IMR-90 (cell line): ENCODE measurements around the gene CRYBA4. TPM values are rescaled to one million over a fixed set of nuclear protein-coding genes. Genes with fewer than 3 reads are reported as not detected.

Experiments
- ATAC-seq: fragments of 200-7000 bp; cut with Tn5 transposase; 2 replicates; pipeline ENCODE4 v1.9.1; 2020; ENCODE audit warnings: low read depth, mild to moderate bottlenecking, moderate library complexity
- BruUV-seq: library from RNA; stranded (reverse); fragments of 400-500 nt; replicated peaks from 2 replicates; lab custom pipeline; 2021; lab: Mats Ljungman, UMichigan
- CTCF ChIA-PET: fragments of 300-600 bp; formaldehyde crosslinking; extraction: SDS; loops from one replicate; lab custom pipeline; 2021; ENCODE audit warnings: antibody characterized with exemption; lab: Yijun Ruan, JAX
- POLR2A ChIA-PET: fragments of 300-600 bp; sonication (Branson Sonifier 250); formaldehyde crosslinking; loops from one replicate; lab custom pipeline; 2022; ENCODE audit warnings: antibody characterized with exemption; ENCODE audit not compliant: unreplicated experiment; lab: Charles Lee
- DNase-seq: peaks from one replicate; pipeline ENCODE4 v3.0.0; 2013
- H2AFZ ChIP-seq: replicated peaks from 2 replicates; pipeline ENCODE3; 2013; ENCODE audit warnings: low read length, mild to moderate bottlenecking; ENCODE audit not compliant: poor library complexity
- H2AK5ac ChIP-seq: 2 replicates; pipeline ENCODE4 v1.6.1; 2013; ENCODE audit warnings: low read depth, low read length, inconsistent platforms
- H2AK9ac ChIP-seq: replicated peaks from 2 replicates; pipeline ENCODE3; 2013; ENCODE audit warnings: mild to moderate bottlenecking, low read depth, low read length, moderate library complexity; ENCODE audit not compliant: poor library complexity
- H2BK120ac ChIP-seq: 2 replicates; pipeline ENCODE4 v1.6.1; 2013; ENCODE audit warnings: low read depth, low read length, inconsistent platforms
- H2BK15ac ChIP-seq: 3 replicates; pipeline ENCODE4 v1.6.1; 2013; ENCODE audit warnings: low read depth, low read length, inconsistent platforms
- H2BK20ac ChIP-seq: 2 replicates; pipeline ENCODE4 v1.6.1; 2013; ENCODE audit warnings: low read depth, mild to moderate bottlenecking, inconsistent platforms, low read length, moderate library complexity
- H2BK5ac ChIP-seq: 2 replicates; pipeline ENCODE4 v1.6.1; 2013; ENCODE audit warnings: mild to moderate bottlenecking, low read depth, low read length, inconsistent platforms; ENCODE audit not compliant: poor library complexity, severe bottlenecking
- H3K14ac ChIP-seq: replicated peaks from 2 replicates; pipeline ENCODE4 v1.6.1; 2013; ENCODE audit warnings: low read depth, low read length, inconsistent platforms
- H3K18ac ChIP-seq: 2 replicates; pipeline ENCODE4 v1.6.1; 2013; ENCODE audit warnings: low read depth, low read length, control low read depth
- H3K23ac ChIP-seq: 2 replicates; pipeline ENCODE4 v1.6.1; 2013; ENCODE audit warnings: low read depth, low read length, inconsistent platforms
- H3K27ac ChIP-seq: 2 replicates; pipeline ENCODE4 v1.5.1; 2013; ENCODE audit warnings: mild to moderate bottlenecking, control low read depth, low read length; ENCODE audit not compliant: insufficient read depth
- H3K27me3 ChIP-seq: 2 replicates; pipeline ENCODE4 v1.6.1; 2013; ENCODE audit warnings: low read length; ENCODE audit not compliant: control insufficient read depth, insufficient read depth
- H3K36me3 ChIP-seq: 2 replicates; pipeline ENCODE4 v1.6.1; 2013; ENCODE audit warnings: low read length, mixed read lengths; ENCODE audit not compliant: control insufficient read depth, insufficient read depth
- H3K4ac ChIP-seq: 2 replicates; pipeline ENCODE4 v1.6.1; 2013; ENCODE audit warnings: low read depth, low read length, inconsistent platforms
- H3K4me1 ChIP-seq: 2 replicates; pipeline ENCODE4 v1.6.1; 2013; ENCODE audit warnings: low read length, mixed read lengths; ENCODE audit not compliant: control insufficient read depth, insufficient read depth
- H3K4me2 ChIP-seq: 2 replicates; pipeline ENCODE4 v1.6.1; 2013; ENCODE audit warnings: low read depth, mild to moderate bottlenecking, control low read depth, low read length, moderate library complexity
- H3K4me3 ChIP-seq: 2 replicates; pipeline ENCODE4 v1.5.1; 2013; ENCODE audit warnings: low read depth, mild to moderate bottlenecking, control low read depth, low read length, moderate library complexity; ENCODE audit not compliant: insufficient read depth
- H3K56ac ChIP-seq: 2 replicates; pipeline ENCODE4 v1.6.1; 2013; ENCODE audit warnings: low read length, inconsistent platforms; ENCODE audit not compliant: insufficient read depth; ENCODE audit errors: extremely low read depth
- H3K79me1 ChIP-seq, 2 experiments: 2 replicates each; pipeline ENCODE4 v1.6.1; 2013; ENCODE audit warnings: low read length in 2 of 2, inconsistent platforms in 1 of 2, low read depth in 1 of 2
- H3K9ac ChIP-seq: 2 replicates; pipeline ENCODE4 v1.6.1; 2013; ENCODE audit warnings: low read depth, low read length, control low read depth
- H3K9me1 ChIP-seq: 2 replicates; pipeline ENCODE4 v1.6.1; 2013; ENCODE audit warnings: low read length, inconsistent platforms; ENCODE audit not compliant: insufficient read depth
- H3K9me3 ChIP-seq: 2 replicates; pipeline ENCODE4 v1.6.1; 2013; ENCODE audit warnings: low read length; ENCODE audit not compliant: control insufficient read depth, insufficient read depth
- H4K20me1 ChIP-seq: 2 replicates; pipeline ENCODE4 v1.6.1; 2013; ENCODE audit warnings: low read length, inconsistent platforms; ENCODE audit not compliant: insufficient read depth
- H4K5ac ChIP-seq: 2 replicates; pipeline ENCODE4 v1.6.1; 2013; ENCODE audit warnings: mild to moderate bottlenecking, low read depth, low read length, control low read depth
- H4K8ac ChIP-seq, 2 experiments: 2 replicates each; pipeline ENCODE4 v1.6.1; 2013; ENCODE audit warnings: low read depth in 2 of 2, low read length in 2 of 2, control low read depth in 1 of 2, inconsistent platforms in 1 of 2
- H4K91ac ChIP-seq: 2 replicates; pipeline ENCODE4 v1.6.1; 2013; ENCODE audit warnings: low read depth, low read length, inconsistent platforms; ENCODE audit not compliant: insufficient read depth
- BHLHE40 ChIP-seq: fragments of 150-350 bp; IDR thresholded peaks from 2 replicates; pipeline ENCODE4 v1.6.1; 2016; ENCODE audit warnings: mild to moderate bottlenecking, low read depth, low read length
- CEBPB ChIP-seq: IDR thresholded peaks from 2 replicates; pipeline ENCODE4 v1.6.1; 2012; ENCODE audit warnings: low read depth, low read length, improper control_type of control experiment
- CTCF ChIP-seq: conservative IDR thresholded peaks from 2 replicates; pipeline ENCODE4 v1.5.1; 2012; ENCODE audit warnings: mild to moderate bottlenecking, low read depth, low read length, improper control_type of control experiment
- FOS ChIP-seq: fragments of 150-350 bp; IDR thresholded peaks from 2 replicates; pipeline ENCODE4 v1.6.1; 2016; ENCODE audit warnings: low read depth, low read length
- MAFK ChIP-seq: IDR thresholded peaks from 2 replicates; pipeline ENCODE4 v1.6.1; 2012; ENCODE audit warnings: low read depth, low read length, improper control_type of control experiment
- RAD21 ChIP-seq: IDR thresholded peaks from 2 replicates; pipeline ENCODE4 v1.6.1; 2012; ENCODE audit warnings: low read length, improper control_type of control experiment
- SMC3 ChIP-seq: fragments of 150-350 bp; IDR thresholded peaks from 2 replicates; pipeline ENCODE4 v1.6.1; 2016; ENCODE audit warnings: low read depth, mild to moderate bottlenecking, antibody characterized with exemption, low read length, moderate library complexity
- WGBS, 2 experiments: methylation state at CpG; one replicate each; pipeline versions ENCODE4 v1.1.5 to v1.1.7; 2013; ENCODE audit warnings: missing lambda C conversion rate in 2 of 2; ENCODE audit not compliant: insufficient read length in 1 of 2; ENCODE audit errors: extremely low coverage in 2 of 2; 5-methylcytosine and 5-hydroxymethylcytosine counted together
- dilution Hi-C: fragments of 300-500 bp; cut with HindIII; formaldehyde crosslinking; loops from one replicate; pipeline ENCODE4 v1.14.3; 2018; ENCODE audit warnings: low sequenced_read_pairs; ENCODE audit not compliant: unreplicated experiment
- in situ Hi-C: fragments of 300-500 bp; cut with MboI; formaldehyde crosslinking; loops from 3 replicates; pipeline ENCODE4 v1.14.3; 2019; ENCODE audit warnings: low sequenced_read_pairs, inconsistent platforms, mixed read lengths
- intact Hi-C: fragments of 100-400 bp; cut with micrococcal nuclease; formaldehyde crosslinking; loops from 2 replicates; pipeline ENCODE4 v1.10.0; 2022
- polyA plus RNA-seq, 3 experiments: library from polyadenylated mRNA; depleted of rRNA; stranded (reverse); fragments of >200 nt; gene quantifications; 2 replicates each; pipeline ENCODE4 v1.2.3, GENCODE V29; 2012; ENCODE audit warnings: low replicate concordance in 1 of 3
- total RNA-seq: library from RNA; depleted of rRNA; stranded (reverse); fragments of >200 nt; gene quantifications from 2 replicates; pipeline ENCODE4 v1.2.3, GENCODE V29; 2012

Gene CRYBA4
- total and polyA plus RNA-seq, 2 of the 4 experiments (the other 2 are of a cell fraction) = not detected

GRCh38 chr22:26677217-26677616 is 55.5 kb downstream of the CRYBA4 start:
- Histone ChIP-seq H3K4me3 (no peak overlapping the region), H3K4ac (no peak overlapping the region), H3K23ac (no peak overlapping the region), H3K79me1 (peaks cover 35 to 75% of the 10 kb centered on the region in 2 experiments), H3K4me2 (no peak overlapping the region), H3K56ac (no peak overlapping the region), H3K14ac (no peak overlapping the region), H2BK15ac (no peak overlapping the region), H3K9me3 (0 out of 2 replicates have a peak, but pooled peaks cover 3% of the 10 kb centered on the region), H4K8ac (no peak overlapping the region), H3K4me1 (peaks cover 17% of the 10 kb centered on the region), H3K27me3 (no peaks in the 10 kb centered on the region), H3K27ac (no peak overlapping the region), H4K5ac (no peak overlapping the region), H3K36me3 (peaks cover under 1% of the 10 kb centered on the region; the same call in 1 of the 2 replicates), H4K91ac (no peak overlapping the region), H3K9me1 (peaks cover 22% of the 10 kb centered on the region), H2BK20ac (no peak overlapping the region), H3K9ac (no peak overlapping the region), H2AFZ (no peak overlapping the region), H3K18ac (no peak overlapping the region), H2AK9ac (no peak overlapping the region), H4K20me1 (0 out of 2 replicates have a peak, but pooled peaks cover 3% of the 10 kb centered on the region), H2BK5ac (no peak overlapping the region), H2AK5ac (no peak overlapping the region), H2BK120ac (no peak overlapping the region)
- no peak for ATAC-seq
- no TSS peak for BruUV-seq
- no peak for DNase-seq
- ChIA-PET CTCF (interaction anchor here (1.8 kb wide), 1 partner anchor 16 kb away, joined by 5 read pairs; no protein-coding TSS in a partner anchor), POLR2A (no interaction called here)
- dilution Hi-C loops = no loop called here
- intact Hi-C loops = loop anchor here (5.0 to 10.0 kb wide), 4 partner anchors 218 to 730 kb away; no protein-coding TSS in a partner anchor
- no CpG with 5 or more reads among the region's 5 CpGs for WGBS, 2 experiments
- in situ Hi-C loops = no loop called here
- TF ChIP-seq CEBPB (no peak), BHLHE40 (no peak), SMC3 (no peak), FOS (no peak), RAD21 (no peak), CTCF (no peak), MAFK (no peak)
